DMS153 treated with DMSO at 0.1 percent for 48 hours (cell line): Measurements from ENCODE around the gene LRCH1.

Source experiments
- DNase-seq: peaks from one replicate; lab custom pipeline; 2025; ENCODE audit not compliant: unreplicated experiment; lab: John Stamatoyannopoulos, UW

Gene LRCH1

GRCh38 chr13:46613409-46614049 lies 60.6 kb downstream of the LRCH1 start:
- no peak for DNase-seq

GRCh38 chr13:46614582-46614981 lies 61.6 kb downstream of the LRCH1 start:
- no peak for DNase-seq

GRCh38 chr13:46615888-46616531 lies 63.0 kb downstream of the LRCH1 start:
- peak; percentile 57 for DNase-seq

- no peak for DNase-seq
These were observed 64.3 kb downstream of the LRCH1 start for GRCh38 chr13:46617229-46617721.

- no peak for DNase-seq
These were observed 64.9 kb downstream of the LRCH1 start for GRCh38 chr13:46617885-46618284.

- no peak for DNase-seq
These were observed 65.8 kb downstream of the LRCH1 start for GRCh38 chr13:46618694-46619254.

- no peak for DNase-seq
These were observed 67.1 kb downstream of the LRCH1 start for GRCh38 chr13:46620029-46620428.

GRCh38 chr13:46620471-46620870 lies 67.5 kb downstream of the LRCH1 start:
- DNase-seq = no peak

GRCh38 chr13:46621133-46621532 lies 68.2 kb downstream of the LRCH1 start:
- DNase-seq = no peak

GRCh38 chr13:46621792-46622629 lies 69.0 kb downstream of the LRCH1 start:
- no peak for DNase-seq

- no peak for DNase-seq
These were observed 69.8 kb downstream of the LRCH1 start for GRCh38 chr13:46622630-46623256.

GRCh38 chr13:46624353-46624752 lies 71.4 kb downstream of the LRCH1 start:
- no peak for DNase-seq

- no peak for DNase-seq
These were observed 71.9 kb downstream of the LRCH1 start for GRCh38 chr13:46624821-46625220.

GRCh38 chr13:46627462-46627861 lies 74.5 kb downstream of the LRCH1 start:
- no peak for DNase-seq

GRCh38 chr13:46628622-46629365 lies 75.8 kb downstream of the LRCH1 start:
- DNase-seq = no peak

GRCh38 chr13:46629811-46630413 lies 76.9 kb downstream of the LRCH1 start:
- no peak for DNase-seq

- DNase-seq = no peak
These were observed 77.6 kb downstream of the LRCH1 start for GRCh38 chr13:46630431-46631178.

GRCh38 chr13:46631179-46631542 lies 78.2 kb downstream of the LRCH1 start:
- no peak for DNase-seq

GRCh38 chr13:46632176-46632575 lies 79.2 kb downstream of the LRCH1 start:
- no peak for DNase-seq
